Breast epithelium (tissue), 4 donors: ENCODE measurements around the gene SCLY. TPM values are rescaled to one million over a fixed set of nuclear protein-coding genes. Genes with fewer than 3 reads are reported as not detected.
"Not testable (repeated sequence)": the region's sequence is repeated elsewhere in the genome, so short reads cannot be mapped to it uniquely, and the experiment has no call there.

Experiments
- DNase-seq, 2 donors: peaks; one replicate each; pipeline ENCODE4 v3.0.0-alpha.2; 2019; ENCODE audit warnings: low spot score in 2 of 2
- H3K27ac ChIP-seq, 2 donors: fragments of 200-600 bp; sonication (generic) in 1 of 2; one replicate each; pipeline ENCODE4 v1.5.1; 2016 to 2019; ENCODE audit warnings: mild to moderate bottlenecking in 1 of 2
- H3K27me3 ChIP-seq, 2 donors: fragments of 200-600 bp; sonication (generic) in 1 of 2; one replicate each; pipeline versions ENCODE4 v1.5.1 to v1.6.0; 2017 to 2019; ENCODE audit warnings: control low read depth in 1 of 2, mild to moderate bottlenecking in 1 of 2
- H3K36me3 ChIP-seq: fragments of 200-600 bp; one replicate; pipeline ENCODE4 v1.5.1; 2019
- H3K4me1 ChIP-seq, 2 donors: fragments of 200-600 bp; sonication (generic); one replicate each; pipeline ENCODE4 v1.5.1; 2016 to 2019; ENCODE audit warnings: control low read depth in 1 of 2
- H3K4me3 ChIP-seq, 3 donors: fragments of 200-600 bp; sonication (generic); 1 replicate in 2 of 3; 2 replicates in 1 of 3; pipeline ENCODE4 v1.5.1; 2016 to 2019; ENCODE audit warnings: mild to moderate bottlenecking in 3 of 3, moderate library complexity in 2 of 3
- H3K9me3 ChIP-seq, 2 donors: fragments of 200-600 bp; sonication (generic) in 1 of 2; one replicate each; pipeline ENCODE4 v1.5.1; 2016 to 2019; ENCODE audit warnings: control low read depth in 1 of 2
- CTCF ChIP-seq, 3 donors: fragments of 450-650 bp; IDR thresholded peaks; one replicate each; pipeline ENCODE4 v1.5.1; 2016 to 2017; ENCODE audit warnings: antibody characterized with exemption in 3 of 3, mild to moderate bottlenecking in 3 of 3, moderate library complexity in 3 of 3
- POLR2A ChIP-seq: fragments of 450-650 bp; IDR thresholded peaks from one replicate; pipeline ENCODE4 v1.6.1; 2016; ENCODE audit warnings: antibody characterized with exemption, mild to moderate bottlenecking, moderate library complexity
- POLR2AphosphoS5 ChIP-seq, 3 donors: sonication (generic); formaldehyde crosslinking; IDR thresholded peaks; one replicate each; pipeline ENCODE4 v1.6.1; 2017; ENCODE audit warnings: antibody characterized with exemption in 3 of 3
- intact Hi-C: fragments of 100-400 bp; cut with DNase I; formaldehyde crosslinking; loops from one replicate; pipeline ENCODE4 v1.15.1; 2023; ENCODE audit warnings: low total_unique reads
- total RNA-seq, 3 donors: library from RNA; depleted of rRNA; stranded (reverse); fragments of >200 nt; gene quantifications; one replicate each; pipeline ENCODE4 v1.1.0, GENCODE V29; 2016

SCLY gene
- total RNA-seq, 3 donors from 2014 or later = 11.2 to 16.7 (median 12.1) TPM

DNA sequence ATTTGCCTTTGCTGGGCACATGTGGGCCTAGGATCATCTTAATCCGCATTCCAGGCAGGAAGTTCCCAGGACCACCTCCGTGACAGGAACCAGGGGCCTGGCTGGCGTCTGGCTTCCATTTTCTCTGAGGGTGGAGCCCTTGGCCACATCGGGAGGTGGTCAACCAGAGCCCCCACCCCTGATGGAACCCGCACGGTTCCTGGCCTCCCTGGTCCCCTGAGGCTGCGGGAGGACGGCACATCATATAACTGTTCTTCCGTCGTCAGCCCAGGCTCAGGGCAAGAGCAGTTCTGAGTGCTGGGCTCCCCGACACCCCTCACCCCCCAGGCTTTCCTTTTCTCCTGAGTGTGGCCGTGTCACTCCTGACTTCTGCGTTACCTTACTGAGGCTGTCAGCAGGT is 52.8 kb downstream of the SCLY start:
- TF ChIP-seq POLR2AphosphoS5 (IDR thresholded peaks at IDR 0.05) (no peak), POLR2A (no peak), CTCF (IDR thresholded peaks at IDR 0.05) (no peak)
- Histone ChIP-seq H3K27me3 (peaks cover 0 to 18% of the 10 kb centered on the region in 2 donors), H3K9me3 (peaks cover 0 to 4% of the 10 kb centered on the region in 2 donors), H3K4me1 (no peaks in the 10 kb centered on the region), H3K27ac (no peak overlapping the region), H3K4me3 (no peak overlapping the region), H3K36me3 (no peaks in the 10 kb centered on the region)
- no peak for DNase-seq
- intact Hi-C loops = no loop called here

DNA sequence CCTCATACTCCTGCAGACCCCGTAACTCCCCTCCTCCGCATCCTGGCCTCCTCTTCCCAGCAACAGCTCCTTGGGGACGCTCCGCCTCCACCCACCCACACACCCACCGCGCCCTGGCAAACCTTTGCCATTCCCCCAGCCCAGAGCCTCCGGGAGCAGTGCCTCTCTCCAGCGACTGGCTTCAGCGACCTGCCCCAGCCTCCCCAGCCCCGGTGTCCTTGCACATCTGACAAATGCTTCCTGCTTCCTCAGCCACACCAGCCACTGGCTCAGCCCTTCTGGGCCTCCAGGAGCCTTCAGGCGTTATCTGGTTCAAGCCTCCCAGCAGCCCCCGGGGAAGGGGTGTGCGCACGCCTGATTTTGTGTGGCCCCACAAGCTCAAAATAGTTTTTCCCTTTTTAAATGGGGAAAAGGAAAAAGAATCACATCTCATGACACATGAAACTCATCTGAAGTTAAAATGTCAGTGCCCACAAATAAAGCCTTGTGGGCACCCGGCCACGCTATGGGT is 53.6 kb downstream of the SCLY start:
- Histone ChIP-seq H3K27me3 (peaks cover 0 to 18% of the 10 kb centered on the region in 2 donors), H3K27ac (no peak overlapping the region), H3K4me1 (no peaks in the 10 kb centered on the region), H3K9me3 (peaks cover 0 to 4% of the 10 kb centered on the region in 2 donors), H3K4me3 (no peak overlapping the region), H3K36me3 (no peaks in the 10 kb centered on the region)
- intact Hi-C loops = no loop called here
- TF ChIP-seq POLR2A (no peak), POLR2AphosphoS5 (IDR thresholded peaks at IDR 0.05) (no peak), CTCF (IDR thresholded peaks at IDR 0.05) (no peak)
- no peak for DNase-seq

GRCh38 chr2:238114851-238115660 is 54.3 kb downstream of the SCLY start:
- intact Hi-C loops = loop anchor here (5.0 kb wide), 1 partner anchor 528 kb away; no protein-coding TSS in a partner anchor
- Histone ChIP-seq H3K27ac (no peak overlapping the region), H3K36me3 (no peaks in the 10 kb centered on the region), H3K4me1 (no peaks in the 10 kb centered on the region), H3K9me3 (peaks cover 0 to 4% of the 10 kb centered on the region in 2 donors), H3K27me3 (peaks cover 0 to 18% of the 10 kb centered on the region in 2 donors), H3K4me3 (no peak overlapping the region)
- DNase-seq = no peak
- TF ChIP-seq POLR2A (no peak), POLR2AphosphoS5 (IDR thresholded peaks at IDR 0.05) (no peak), CTCF (IDR thresholded peaks at IDR 0.05) (no peak)

GRCh38 chr2:238115709-238116108 is 54.9 kb downstream of the SCLY start:
- H3K9me3 ChIP-seq = not testable (repeated sequence)
- H3K27me3 ChIP-seq = peaks cover 0 to 21% of the 10 kb centered on the region in 2 donors

DNA sequence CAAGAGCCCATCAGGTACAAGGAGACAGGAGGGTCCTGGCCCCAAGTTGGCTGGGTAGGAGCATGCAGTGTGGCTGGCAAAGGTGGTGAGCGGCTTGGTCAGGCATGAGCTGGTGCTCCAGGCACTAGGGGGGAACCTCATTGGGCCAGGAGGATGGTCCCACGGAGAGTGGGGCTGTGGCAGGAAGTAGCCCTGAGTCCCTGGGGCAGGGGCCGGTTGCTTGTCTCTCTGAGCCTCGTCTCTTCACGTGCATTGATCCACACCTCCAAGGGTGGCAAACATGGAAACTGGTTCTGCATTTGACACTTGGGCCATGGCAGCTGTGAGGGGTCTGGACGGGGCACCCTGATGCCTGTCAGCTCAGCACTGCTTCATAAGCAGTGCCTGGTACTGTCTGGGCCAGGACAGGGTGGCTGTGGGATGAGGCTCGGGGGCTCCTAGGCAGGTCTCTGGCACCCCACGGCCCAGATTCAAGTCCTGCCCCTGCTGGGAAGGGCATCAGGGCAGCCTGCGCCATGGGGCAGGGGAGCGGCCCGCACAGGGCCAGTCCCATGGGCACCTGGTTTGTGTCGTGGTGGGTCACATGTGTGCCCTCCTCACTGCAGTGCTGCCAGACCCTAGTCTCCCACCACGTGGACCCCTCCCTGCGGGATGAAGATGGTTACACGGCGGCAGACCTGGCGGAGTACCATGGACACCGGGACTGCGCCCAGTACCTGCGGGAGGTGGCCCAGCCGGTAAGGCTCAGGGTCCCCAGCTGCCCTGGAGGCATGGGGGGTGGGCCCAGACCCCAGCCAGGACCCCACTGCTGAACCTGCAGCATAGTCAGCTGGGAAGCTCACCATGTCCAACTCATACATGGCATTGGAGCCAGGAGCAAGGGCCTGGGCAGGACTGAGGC is 55.7 kb downstream of the SCLY start:
- Histone ChIP-seq H3K36me3 (no peaks in the 10 kb centered on the region), H3K9me3 (peaks cover 0 to 4% of the 10 kb centered on the region in 2 donors), H3K4me1 (no peaks in the 10 kb centered on the region), H3K27ac (no peak overlapping the region), H3K27me3 (peaks cover 0 to 22% of the 10 kb centered on the region in 2 donors), H3K4me3 (no peak overlapping the region)
- no peak for TF ChIP-seq POLR2A
- no peak for TF ChIP-seq CTCF (IDR thresholded peaks at IDR 0.05)
- TF ChIP-seq POLR2AphosphoS5 (IDR thresholded peaks at IDR 0.05) = no peak
- intact Hi-C loops = loop anchor here (5.0 kb wide), 1 partner anchor 529 kb away; no protein-coding TSS in a partner anchor
- DNase-seq = no peak

More at GRCh38 chr2:238115709-238116108, 54.9 kb downstream of the SCLY start:
- intact Hi-C loops = loop anchor here (5.0 kb wide), 1 partner anchor 528 kb away; no protein-coding TSS in a partner anchor
- H3K4me3 ChIP-seq, DNase-seq, H3K36me3 ChIP-seq, H3K4me1 ChIP-seq, H3K27ac ChIP-seq: not testable (repeated sequence)
